NCI-H2081 (cell line): Measurements from ENCODE around the gene HTRA3.
"Not testable (repeated sequence)": the region's sequence is repeated elsewhere in the genome, so short reads cannot be mapped to it uniquely, and the experiment has no call there.

Source experiments
- DNase-seq, 2 experiments: peaks; one replicate each; lab custom pipeline; 2025; lab: John Stamatoyannopoulos, UW

HTRA3 gene

GRCh38 chr4:8342651-8343261 is 73.2 kb downstream of the HTRA3 start:
- no peak for DNase-seq

- no peak for DNase-seq
Measured at GRCh38 chr4:8343262-8343966, 73.9 kb downstream of the HTRA3 start.

- no peak for DNase-seq
Measured at GRCh38 chr4:8343967-8344331, 74.4 kb downstream of the HTRA3 start.

- no peak for DNase-seq
Measured at GRCh38 chr4:8344377-8344776, 74.8 kb downstream of the HTRA3 start.

- DNase-seq = no peak
Measured at GRCh38 chr4:8345053-8345945, 75.7 kb downstream of the HTRA3 start.

GRCh38 chr4:8345946-8346814 is 76.6 kb downstream of the HTRA3 start:
- DNase-seq = no peak

GRCh38 chr4:8346838-8347605 is 77.5 kb downstream of the HTRA3 start:
- no peak for DNase-seq

GRCh38 chr4:8347660-8348059 is 78.1 kb downstream of the HTRA3 start:
- no peak for DNase-seq

GRCh38 chr4:8348071-8348470 is 78.5 kb downstream of the HTRA3 start:
- DNase-seq = no peak

GRCh38 chr4:8349236-8349635 is 79.7 kb downstream of the HTRA3 start:
- DNase-seq = not testable (repeated sequence)

GRCh38 chr4:8349664-8350236 is 80.2 kb downstream of the HTRA3 start:
- no peak for DNase-seq

GRCh38 chr4:8350352-8350751 is 80.8 kb downstream of the HTRA3 start:
- DNase-seq = no peak

- DNase-seq = no peak
Measured at GRCh38 chr4:8350841-8351461, 81.4 kb downstream of the HTRA3 start.

- DNase-seq = no peak
Measured at GRCh38 chr4:8351931-8352367, 82.4 kb downstream of the HTRA3 start.

- no peak for DNase-seq
Measured at GRCh38 chr4:8352368-8353157, 83.0 kb downstream of the HTRA3 start.

- DNase-seq = no peak
Measured at GRCh38 chr4:8353158-8353669, 83.7 kb downstream of the HTRA3 start.

- no peak for DNase-seq
Measured at GRCh38 chr4:8353912-8354453, 84.4 kb downstream of the HTRA3 start.

- no peak for DNase-seq
Measured at GRCh38 chr4:8355306-8355705, 85.8 kb downstream of the HTRA3 start.
